Thyroid gland (tissue), 4 donors: ENCODE results near the gene PPP1R13B.

Source experiments
- CTCF ChIP-seq, 6 experiments: fragments of 200-600 bp in 3 of 6; fragments of 450-650 bp in 3 of 6; sonication (generic) in 3 of 6; IDR thresholded peaks; one replicate each; pipeline ENCODE4 v1.5.1; 2016 to 2019; ENCODE audit warnings: antibody characterized with exemption in 6 of 6, mild to moderate bottlenecking in 2 of 6, inconsistent platforms in 1 of 6, moderate library complexity in 1 of 6
- POLR2A ChIP-seq, 2 donors: fragments of 450-650 bp; IDR thresholded peaks; one replicate each; pipeline ENCODE4 v1.6.1; 2017; ENCODE audit warnings: antibody characterized with exemption in 2 of 2, mild to moderate bottlenecking in 2 of 2, moderate library complexity in 1 of 2

- TF ChIP-seq POLR2A (IDR thresholded peaks at IDR 0.05) (no peak), CTCF (IDR thresholded peaks at IDR 0.05) (no peak)
Measured at GRCh38 chr14:103696466-103697071, 150.8 kb downstream of the PPP1R13B start.
